Common myeloid progenitor, CD34-positive (primary cell): Measurements from ENCODE around the gene ZMYND8.
"Not testable (repeated sequence)": the region's sequence is repeated elsewhere in the genome, so short reads cannot be mapped to it uniquely, and the experiment has no call there.

Source experiments
- CTCF ChIA-PET: fragments of 350-600 bp; sonication (Branson Sonifier 250); formaldehyde crosslinking; loops from one replicate; lab custom pipeline; 2021; ENCODE audit warnings: antibody characterized with exemption; lab: Charles Lee
- POLR2A ChIA-PET: fragments of 350-600 bp; sonication (Branson Sonifier 250); formaldehyde crosslinking; loops from one replicate; lab custom pipeline; 2021; ENCODE audit warnings: antibody characterized with exemption; lab: Charles Lee
- DNase-seq, 3 donors: peaks; one replicate each; pipeline versions ENCODE4 v3.0.0 to v3.0.0-alpha.2; 2013
- H3K27ac ChIP-seq, 2 experiments: 1 replicate in 1 of 2; 2 replicates in 1 of 2; pipeline ENCODE4 v1.7.0; 2013; ENCODE audit warnings: inconsistent platforms in 2 of 2, low read length in 2 of 2, mild to moderate bottlenecking in 2 of 2, low read depth in 1 of 2, moderate library complexity in 1 of 2; ENCODE audit not compliant: severe bottlenecking in 2 of 2, insufficient read depth in 1 of 2, poor library complexity in 1 of 2
- H3K27me3 ChIP-seq, 5 experiments: replicated peaks in 2 of 5; 1 replicate in 3 of 5; 2 replicates in 2 of 5; pipeline versions ENCODE4 v1.6.1 to v1.7.0; 2013; ENCODE audit warnings: low read length in 4 of 5, mild to moderate bottlenecking in 2 of 5, moderate library complexity in 2 of 5, inconsistent platforms in 1 of 5; ENCODE audit not compliant: insufficient read depth in 5 of 5, control insufficient read depth in 4 of 5
- H3K36me3 ChIP-seq, 4 experiments: 1 replicate in 2 of 4; 2 replicates in 2 of 4; pipeline versions ENCODE4 v1.6.1 to v1.7.0; 2013; ENCODE audit warnings: low read length in 3 of 4, control low read depth in 1 of 4, mild to moderate bottlenecking in 1 of 4; ENCODE audit not compliant: control insufficient read depth in 4 of 4, insufficient read depth in 4 of 4
- H3K4me1 ChIP-seq, 4 experiments: 1 replicate in 3 of 4; 2 replicates in 1 of 4; pipeline versions ENCODE4 v1.6.1 to v1.7.1; 2013; ENCODE audit warnings: low read length in 3 of 4, mild to moderate bottlenecking in 3 of 4, control low read depth in 1 of 4, inconsistent platforms in 1 of 4, moderate library complexity in 1 of 4; ENCODE audit not compliant: control insufficient read depth in 4 of 4, insufficient read depth in 4 of 4; ENCODE audit errors: control extremely low read depth in 1 of 4
- H3K4me3 ChIP-seq, 7 experiments: 1 replicate in 4 of 7; 2 replicates in 3 of 7; pipeline versions ENCODE4 v1.5.1 to v1.7.0; 2013; ENCODE audit warnings: mild to moderate bottlenecking in 7 of 7, low read length in 6 of 7, moderate library complexity in 6 of 7, inconsistent platforms in 2 of 7, low read depth in 2 of 7, control low read depth in 1 of 7; ENCODE audit not compliant: insufficient read depth in 4 of 7, control insufficient read depth in 1 of 7; ENCODE audit errors: extremely low read depth in 1 of 7
- H3K9me3 ChIP-seq, 5 experiments: 1 replicate in 4 of 5; 2 replicates in 1 of 5; pipeline versions ENCODE4 v1.6.1 to v1.7.1; 2013; ENCODE audit warnings: low read length in 4 of 5, mild to moderate bottlenecking in 2 of 5, inconsistent platforms in 1 of 5, low read depth in 1 of 5, moderate library complexity in 1 of 5; ENCODE audit not compliant: control insufficient read depth in 4 of 5, insufficient read depth in 2 of 5; ENCODE audit errors: control extremely low read depth in 1 of 5
- WGBS: methylation state at CpG from one replicate; pipeline ENCODE4 v1.1.5; 2013; ENCODE audit not compliant: insufficient coverage; 5-methylcytosine and 5-hydroxymethylcytosine counted together

Gene ZMYND8

GRCh38 chr20:47176217-47176616, 180.3 kb downstream of the ZMYND8 start:
- CTCF ChIA-PET: interaction anchor here (0.7 to 1.2 kb wide), 2 partner anchors 14 to 277 kb away, joined by 3 read pairs; no protein-coding TSS in a partner anchor

GRCh38 chr20:47175493-47175892, 181.0 kb downstream of the ZMYND8 start:
- DNase-seq: no peak
- no peak overlapping the region for H3K4me3 ChIP-seq
- H3K27ac ChIP-seq: no peak overlapping the region
- ChIA-PET POLR2A (no interaction called here), CTCF (interaction anchor here (1.2 kb wide), 1 partner anchor 13 kb away, joined by 3 read pairs; no protein-coding TSS in a partner anchor)
- no peaks in the 10 kb centered on the region for H3K36me3 ChIP-seq
- peaks cover 0 to 18% (median 3%) of the 10 kb centered on the region in 5 experiments for H3K27me3 ChIP-seq
- no peaks in the 10 kb centered on the region for H3K4me1 ChIP-seq
- WGBS: 34% methylated on average over 4 of the region's 6 CpGs
- H3K9me3 ChIP-seq: no peaks in the 10 kb centered on the region

More at GRCh38 chr20:47176217-47176616, 180.3 kb downstream of the ZMYND8 start:
- H3K36me3 ChIP-seq, H3K4me3 ChIP-seq, POLR2A ChIA-PET, H3K4me1 ChIP-seq, DNase-seq, H3K27ac ChIP-seq, H3K9me3 ChIP-seq: not testable (repeated sequence)
- WGBS: 90% methylated on average over 2 of the region's 5 CpGs
- peaks cover 0 to 14% (median 0%) of the 10 kb centered on the region in 5 experiments for H3K27me3 ChIP-seq

- POLR2A ChIA-PET: interaction anchor here (0.6 kb wide), 1 partner anchor 206 kb away, joined by 3 read pairs; no protein-coding TSS in a partner anchor
These were observed 181.8 kb downstream of the ZMYND8 start for GRCh38 chr20:47174456-47175243.

GRCh38 chr20:47173596-47174216, 182.8 kb downstream of the ZMYND8 start:
- DNase-seq: no peak
- CTCF ChIA-PET: no interaction called here
- WGBS: 90% methylated on average over 5 of the region's 6 CpGs
- Histone ChIP-seq H3K27me3 (peaks cover 0 to 18% (median 3%) of the 10 kb centered on the region in 5 experiments), H3K36me3 (no peaks in the 10 kb centered on the region), H3K27ac (no peak overlapping the region), H3K9me3 (no peaks in the 10 kb centered on the region), H3K4me3 (no peak overlapping the region), H3K4me1 (no peaks in the 10 kb centered on the region)
- POLR2A ChIA-PET: no interaction called here

More at GRCh38 chr20:47174456-47175243, 181.8 kb downstream of the ZMYND8 start:
- Histone ChIP-seq H3K4me1 (no peaks in the 10 kb centered on the region), H3K9me3 (no peaks in the 10 kb centered on the region), H3K27me3 (peaks cover 0 to 18% (median 3%) of the 10 kb centered on the region in 5 experiments), H3K36me3 (no peaks in the 10 kb centered on the region), H3K27ac (no peak overlapping the region), H3K4me3 (no peak overlapping the region)
- no peak for DNase-seq
- WGBS: 91% methylated on average over 20 of the region's 21 CpGs
- CTCF ChIA-PET: no interaction called here

GRCh38 chr20:47172579-47172978, 183.9 kb downstream of the ZMYND8 start:
- 79% methylated on average over 12 of the region's 16 CpGs for WGBS

GRCh38 chr20:47167846-47168245, 188.7 kb downstream of the ZMYND8 start:
- H3K36me3 ChIP-seq: no peaks in the 10 kb centered on the region
- no peak overlapping the region for H3K27ac ChIP-seq
- no peaks in the 10 kb centered on the region for H3K9me3 ChIP-seq
- CTCF ChIA-PET: no interaction called here
- no peaks in the 10 kb centered on the region for H3K4me1 ChIP-seq
- DNase-seq: no peak
- POLR2A ChIA-PET: no interaction called here
- peaks cover 0 to 13% (median 3%) of the 10 kb centered on the region in 5 experiments for H3K27me3 ChIP-seq
- no peak overlapping the region for H3K4me3 ChIP-seq
- WGBS: 88% methylated on average over 9 of the region's 9 CpGs

More at GRCh38 chr20:47172579-47172978, 183.9 kb downstream of the ZMYND8 start:
- ChIA-PET POLR2A (no interaction called here), CTCF (no interaction called here)
- Histone ChIP-seq H3K4me3 (no peak overlapping the region), H3K9me3 (no peaks in the 10 kb centered on the region), H3K36me3 (no peaks in the 10 kb centered on the region), H3K27me3 (peaks cover 0 to 18% (median 3%) of the 10 kb centered on the region in 5 experiments), H3K27ac (no peak overlapping the region), H3K4me1 (no peaks in the 10 kb centered on the region)
- no peak for DNase-seq

GRCh38 chr20:47165376-47165865, 191.1 kb downstream of the ZMYND8 start:
- ChIA-PET CTCF (no interaction called here), POLR2A (no interaction called here)
- 92% methylated on average over 3 of the region's 4 CpGs for WGBS
- H3K9me3 ChIP-seq: no peaks in the 10 kb centered on the region
- H3K27me3 ChIP-seq: peaks cover 0 to 5% (median 0%) of the 10 kb centered on the region in 5 experiments
- H3K4me1 ChIP-seq: no peaks in the 10 kb centered on the region
- no peak overlapping the region for H3K4me3 ChIP-seq
- DNase-seq: no peak
- no peaks in the 10 kb centered on the region for H3K36me3 ChIP-seq
- H3K27ac ChIP-seq: no peak overlapping the region
